Suprapubic skin (tissue), 3 donors: ENCODE data around the gene SLC10A3.

Experiments
- CTCF ChIP-seq, 2 donors: fragments of 200-600 bp in 1 of 2; fragments of 450-650 bp in 1 of 2; sonication (generic) in 1 of 2; IDR thresholded peaks; one replicate each; pipeline ENCODE4 v1.5.1; 2016 to 2019; ENCODE audit warnings: antibody characterized with exemption in 2 of 2, mild to moderate bottlenecking in 1 of 2, moderate library complexity in 1 of 2
- POLR2A ChIP-seq, 2 donors: fragments of 450-650 bp; IDR thresholded peaks; one replicate each; pipeline ENCODE4 v1.6.1; 2017; ENCODE audit warnings: antibody characterized with exemption in 2 of 2, mild to moderate bottlenecking in 2 of 2, moderate library complexity in 2 of 2

DNA sequence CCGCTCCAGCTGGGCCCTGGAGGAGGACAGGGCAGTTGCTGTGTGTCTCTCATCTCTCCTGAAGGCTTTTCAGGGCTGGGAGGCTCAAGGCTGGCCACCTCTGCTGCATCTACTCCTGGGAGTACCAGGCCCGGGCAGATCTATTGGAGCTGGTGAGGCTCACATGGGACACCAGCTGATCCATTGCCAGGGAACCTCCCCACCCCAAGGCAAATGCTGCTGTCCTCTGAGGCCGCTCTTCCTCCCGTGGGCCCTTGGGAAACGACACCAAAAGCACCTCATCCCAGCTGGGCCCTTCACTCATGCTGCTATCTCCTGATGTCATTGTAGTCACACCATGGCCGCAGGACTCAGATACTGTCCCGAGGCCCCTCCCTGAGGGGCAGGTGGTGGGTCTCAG, 7.6 kb downstream of the SLC10A3 start:
- TF ChIP-seq POLR2A (IDR thresholded peaks at IDR 0.05) (no peak), CTCF (IDR thresholded peaks at IDR 0.05) (no peak)
